ENCODE measurements around the gene LDLRAP1.

LDLRAP1 gene

DNA sequence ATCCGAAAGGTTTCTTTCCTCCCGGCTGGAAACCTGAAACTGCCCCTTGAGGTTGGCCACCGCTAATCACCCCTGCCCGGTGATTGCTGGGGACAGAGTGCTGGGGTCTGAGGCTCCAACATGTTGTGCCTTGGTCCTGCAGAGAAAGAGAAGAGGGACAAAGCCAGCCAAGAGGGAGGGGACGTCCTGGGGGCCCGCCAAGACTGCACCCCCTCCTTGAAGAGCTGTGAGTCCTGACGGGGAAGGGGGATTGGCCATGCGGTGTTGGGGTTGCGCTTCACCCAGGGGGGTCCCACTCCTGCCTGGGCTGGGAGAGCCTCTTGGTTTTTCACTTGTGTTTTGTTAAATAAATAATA lies 19.5 kb downstream of the LDLRAP1 start:
- Histone ChIP-seq H3K9me3 (ENCODE audit: severe bottlenecking) (no peaks in the 10 kb centered on the region), H3K36me3 (no peaks in the 10 kb centered on the region), H3K27me3 (ENCODE audit: insufficient read depth, low read depth, severe bottlenecking) (no peaks in the 10 kb centered on the region), H3K4me3 (ENCODE audit: low read depth, low read length) (no peak overlapping the region), H3K27ac (no peak overlapping the region)
- TF ChIP-seq, protein P1, sequence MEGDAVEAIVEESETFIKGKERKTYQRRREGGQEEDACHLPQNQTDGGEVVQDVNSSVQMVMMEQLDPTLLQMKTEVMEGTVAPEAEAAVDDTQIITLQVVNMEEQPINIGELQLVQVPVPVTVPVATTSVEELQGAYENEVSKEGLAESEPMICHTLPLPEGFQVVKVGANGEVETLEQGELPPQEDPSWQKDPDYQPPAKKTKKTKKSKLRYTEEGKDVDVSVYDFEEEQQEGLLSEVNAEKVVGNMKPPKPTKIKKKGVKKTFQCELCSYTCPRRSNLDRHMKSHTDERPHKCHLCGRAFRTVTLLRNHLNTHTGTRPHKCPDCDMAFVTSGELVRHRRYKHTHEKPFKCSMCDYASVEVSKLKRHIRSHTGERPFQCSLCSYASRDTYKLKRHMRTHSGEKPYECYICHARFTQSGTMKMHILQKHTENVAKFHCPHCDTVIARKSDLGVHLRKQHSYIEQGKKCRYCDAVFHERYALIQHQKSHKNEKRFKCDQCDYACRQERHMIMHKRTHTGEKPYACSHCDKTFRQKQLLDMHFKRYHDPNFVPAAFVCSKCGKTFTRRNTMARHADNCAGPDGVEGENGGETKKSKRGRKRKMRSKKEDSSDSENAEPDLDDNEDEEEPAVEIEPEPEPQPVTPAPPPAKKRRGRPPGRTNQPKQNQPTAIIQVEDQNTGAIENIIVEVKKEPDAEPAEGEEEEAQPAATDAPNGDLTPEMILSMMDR (IDR thresholded peaks at IDR 0.05; ENCODE audit: low read depth, low read length): no peak
- DNase-seq: no peak

DNA sequence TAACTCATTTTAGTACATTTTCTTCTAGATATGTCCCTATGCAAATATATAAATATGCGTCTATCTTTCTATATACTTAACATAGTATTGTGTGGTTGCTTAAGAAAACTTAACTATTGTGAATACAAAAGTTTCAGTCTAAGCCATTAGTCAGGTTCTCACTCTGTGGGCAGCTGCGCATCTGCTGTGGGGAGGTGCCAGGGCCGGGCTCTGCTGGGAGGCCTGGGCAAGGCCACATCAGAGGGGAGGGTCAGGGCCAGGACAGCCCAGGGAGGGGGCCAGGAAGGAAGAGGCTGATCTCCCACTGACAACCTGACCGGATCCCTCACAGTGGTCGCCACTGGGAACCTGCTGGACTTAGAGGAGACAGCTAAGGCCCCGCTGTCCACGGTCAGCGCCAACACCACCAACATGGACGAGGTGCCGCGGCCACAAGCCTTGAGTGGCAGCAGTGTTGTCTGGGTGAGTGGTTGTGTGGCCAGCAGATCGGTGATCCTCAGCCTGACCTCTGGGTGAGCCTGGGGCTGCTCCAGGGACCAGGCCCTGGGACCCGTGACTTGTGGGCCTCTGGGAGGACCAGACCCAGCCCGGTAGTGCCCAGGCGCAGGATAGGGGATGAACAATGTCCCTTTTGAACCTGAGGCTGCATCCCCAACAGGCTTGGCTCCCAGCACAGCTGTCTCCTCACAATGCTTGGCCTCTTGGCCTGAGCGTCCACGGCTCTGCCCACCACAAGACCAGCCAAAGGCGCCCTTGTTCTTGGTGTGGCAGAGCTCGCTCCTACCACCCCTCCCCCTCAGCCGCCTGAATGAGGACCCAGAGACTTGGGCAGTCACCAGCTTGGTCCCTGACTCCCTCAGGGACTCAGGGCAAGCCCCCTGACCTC lies 20.2 kb downstream of the LDLRAP1 start:
- H3K27ac ChIP-seq: no peak overlapping the region
- TF ChIP-seq, protein P1 (IDR thresholded peaks at IDR 0.05; ENCODE audit: low read depth, low read length): no peak
- no peak overlapping the region for H3K4me3 ChIP-seq (ENCODE audit: low read depth, low read length)
- H3K36me3 ChIP-seq: no peaks in the 10 kb centered on the region
- no peak for DNase-seq
- no peaks in the 10 kb centered on the region for H3K9me3 ChIP-seq (ENCODE audit: severe bottlenecking)
- no peaks in the 10 kb centered on the region for H3K27me3 ChIP-seq (ENCODE audit: insufficient read depth, low read depth, severe bottlenecking)

DNA sequence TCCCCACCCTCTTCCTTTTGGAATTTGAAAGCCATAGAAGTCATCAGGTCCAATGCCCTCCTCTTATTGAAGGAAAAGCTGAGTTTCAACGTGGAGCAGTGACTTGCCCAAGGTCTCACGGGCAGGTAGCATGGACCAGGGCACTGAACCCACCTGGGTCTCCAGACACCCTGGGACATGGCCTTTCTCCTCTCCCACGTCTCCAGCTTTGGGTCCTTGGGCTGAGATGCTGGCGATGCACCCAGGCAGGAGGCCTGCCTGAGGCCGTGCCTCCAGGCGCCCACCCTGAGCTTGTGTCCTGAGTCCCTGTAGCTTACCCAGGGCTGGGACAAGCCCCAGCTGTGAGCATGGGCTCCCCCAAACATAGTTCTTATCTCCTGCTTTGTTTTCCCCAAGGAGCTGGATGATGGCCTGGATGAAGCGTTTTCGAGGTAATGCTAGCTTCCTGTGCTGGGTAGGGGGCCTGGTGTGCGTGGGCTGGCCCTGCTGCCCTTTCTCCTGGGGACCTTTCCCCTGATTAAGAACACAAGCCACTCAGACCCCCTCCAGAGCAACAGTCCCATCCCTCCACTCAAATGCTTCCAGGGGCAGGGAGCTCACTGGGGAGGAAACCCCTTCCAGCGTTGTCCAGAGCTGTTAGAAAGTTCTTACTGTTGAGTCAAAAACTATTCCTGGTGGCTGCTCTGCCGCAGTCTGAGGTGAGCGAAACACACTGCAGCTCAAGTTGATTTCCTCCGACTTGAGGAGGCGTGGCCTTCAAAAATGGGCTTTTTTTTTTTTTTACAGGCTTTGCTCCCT lies 21.6 kb downstream of the LDLRAP1 start:
- Histone ChIP-seq H3K27me3 (ENCODE audit: insufficient read depth, low read depth, severe bottlenecking) (no peaks in the 10 kb centered on the region), H3K27ac (no peak overlapping the region), H3K36me3 (no peaks in the 10 kb centered on the region), H3K4me3 (ENCODE audit: low read depth, low read length) (no peak overlapping the region), H3K9me3 (ENCODE audit: severe bottlenecking) (no peaks in the 10 kb centered on the region)
- TF ChIP-seq, protein P1 (IDR thresholded peaks at IDR 0.05; ENCODE audit: low read depth, low read length): no peak
- DNase-seq: no peak

DNA sequence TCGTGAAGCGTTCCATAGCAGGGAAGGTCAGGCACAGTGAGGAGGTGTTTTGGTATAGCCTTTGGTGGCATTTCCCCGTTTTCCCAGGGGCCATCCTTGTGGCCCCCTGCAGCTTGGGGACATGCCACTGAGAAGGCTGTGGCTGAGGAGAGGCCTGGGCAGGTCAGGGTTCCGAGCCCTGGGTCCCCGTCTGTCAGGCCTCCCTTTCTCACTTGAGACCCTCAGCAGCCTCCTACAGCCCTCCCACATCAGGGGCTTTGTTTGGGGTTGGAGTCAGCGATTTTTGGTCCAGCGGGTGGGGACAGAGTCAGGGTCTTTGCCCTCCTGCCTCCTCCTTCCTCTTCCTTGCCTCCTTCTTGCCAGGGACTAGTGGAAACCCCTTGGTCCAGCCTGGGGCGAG lies 22.2 kb downstream of the LDLRAP1 start:
- no peaks in the 10 kb centered on the region for H3K36me3 ChIP-seq
- no peaks in the 10 kb centered on the region for H3K9me3 ChIP-seq (ENCODE audit: severe bottlenecking)
- H3K27ac ChIP-seq: peak overlapping the region; percentile 94; the same call in 1 of the 2 replicates
- no peak for DNase-seq
- H3K4me3 ChIP-seq (ENCODE audit: low read depth, low read length): no peak overlapping the region
- TF ChIP-seq, protein P1 (IDR thresholded peaks at IDR 0.05; ENCODE audit: low read depth, low read length): no peak
- H3K27me3 ChIP-seq (ENCODE audit: insufficient read depth, low read depth, severe bottlenecking): no peaks in the 10 kb centered on the region

DNA sequence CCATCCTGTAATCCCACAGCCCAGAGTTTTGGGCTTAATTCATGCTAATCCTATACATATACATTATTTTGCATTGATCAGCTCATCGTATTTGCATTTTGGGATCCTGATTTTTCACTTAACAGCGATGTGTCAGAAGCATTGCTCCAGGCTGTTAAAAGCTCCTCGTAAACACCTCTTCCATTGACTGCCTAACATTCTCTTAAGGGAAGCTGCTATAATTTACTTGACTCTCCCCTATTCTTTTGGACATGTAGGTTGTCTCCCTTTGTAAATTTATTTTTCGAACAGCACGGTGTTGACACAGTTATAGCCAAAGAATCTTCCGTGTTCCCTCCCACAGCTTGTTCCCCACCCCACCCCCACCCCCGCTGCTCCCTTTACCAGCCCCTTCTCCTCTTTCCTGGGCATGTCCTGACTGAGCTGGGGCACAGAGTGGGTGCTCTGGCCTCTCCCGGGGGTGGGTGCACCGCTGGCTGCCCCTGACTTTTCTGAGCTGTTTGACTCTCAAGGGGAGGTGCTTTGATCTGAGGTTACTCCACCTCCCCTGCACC lies 22.8 kb downstream of the LDLRAP1 start:
- H3K36me3 ChIP-seq: no peaks in the 10 kb centered on the region
- no peak for DNase-seq
- no peak overlapping the region for H3K4me3 ChIP-seq (ENCODE audit: low read depth, low read length)
- no peaks in the 10 kb centered on the region for H3K27me3 ChIP-seq (ENCODE audit: insufficient read depth, low read depth, severe bottlenecking)
- H3K27ac ChIP-seq: peak overlapping the region; percentile 94
- H3K9me3 ChIP-seq (ENCODE audit: severe bottlenecking): no peaks in the 10 kb centered on the region
- TF ChIP-seq, protein P1 (IDR thresholded peaks at IDR 0.05; ENCODE audit: low read depth, low read length): no peak

Measured in WERI-Rb-1 (cell line).